ENCODE data around the gene ADARB2. TPM values are rescaled to one million over a fixed set of nuclear protein-coding genes. Genes with fewer than 3 reads are reported as not detected.

The ADARB2 gene
- total and polyA plus RNA-seq, 2 donors (not counting 1 experiment from before 2014, with no cell fraction given): not detected

GRCh38 chr10:1485357-1485756 is 252.0 kb downstream of the ADARB2 start:
- Histone ChIP-seq H3K9ac (ENCODE audit: insufficient read depth, low read length) (no peak overlapping the region), H3K4me3 (replicated peaks in 1 of 4; ENCODE audit: control extremely low read depth in 1 of 4, insufficient read depth in 1 of 4, low read depth in 3 of 4, low read length in 4 of 4) (no peak overlapping the region), H2AFZ (ENCODE audit: low read length) (no peak overlapping the region), H3K4me1 (ENCODE audit: control insufficient read depth, extremely low read depth, insufficient read depth, low read length) (no peaks in the 10 kb centered on the region), H3K36me3 (ENCODE audit: control insufficient read depth, insufficient read depth, low read length) (no peaks in the 10 kb centered on the region), H3K79me2 (ENCODE audit: control insufficient read depth, insufficient read depth, low read length) (no peaks in the 10 kb centered on the region), H3K27ac (ENCODE audit: insufficient read depth, low read length) (no peak overlapping the region), H4K20me1 (ENCODE audit: control insufficient read depth, extremely low read depth, insufficient read depth, low read length) (no peaks in the 10 kb centered on the region), H3K27me3 (ENCODE audit: control insufficient read depth, insufficient read depth, low read length) (no peaks in the 10 kb centered on the region), H3K9me3 (ENCODE audit: control insufficient read depth, insufficient read depth, low read depth, low read length) (no peaks in the 10 kb centered on the region), H3K4me2 (ENCODE audit: extremely low read depth, insufficient read depth, low read length) (no peak overlapping the region)
- TF ChIP-seq CTCF (conservative IDR thresholded peaks at IDR 0.05 in 1 of 2, IDR thresholded peaks at IDR 0.05 in 1 of 2; ENCODE audit: low read depth in 1 of 2, low read length in 2 of 2) (no peak), EZH2 (IDR thresholded peaks at IDR 0.05; ENCODE audit: low read length, missing control alignments) (no peak)
- no peak for DNase-seq (ENCODE audit: low read depth in 2 of 2)

GRCh38 chr10:1483826-1484225 is 253.5 kb downstream of the ADARB2 start:
- Histone ChIP-seq H3K4me2 (ENCODE audit: extremely low read depth, insufficient read depth, low read length) (no peak overlapping the region), H3K9me3 (ENCODE audit: control insufficient read depth, insufficient read depth, low read depth, low read length) (no peaks in the 10 kb centered on the region), H3K36me3 (ENCODE audit: control insufficient read depth, insufficient read depth, low read length) (no peaks in the 10 kb centered on the region), H3K4me1 (ENCODE audit: control insufficient read depth, extremely low read depth, insufficient read depth, low read length) (no peaks in the 10 kb centered on the region), H3K79me2 (ENCODE audit: control insufficient read depth, insufficient read depth, low read length) (no peaks in the 10 kb centered on the region), H4K20me1 (ENCODE audit: control insufficient read depth, extremely low read depth, insufficient read depth, low read length) (no peaks in the 10 kb centered on the region), H2AFZ (ENCODE audit: low read length) (no peak overlapping the region), H3K9ac (ENCODE audit: insufficient read depth, low read length) (no peak overlapping the region), H3K27me3 (ENCODE audit: control insufficient read depth, insufficient read depth, low read length) (no peaks in the 10 kb centered on the region), H3K4me3 (replicated peaks in 1 of 4; ENCODE audit: control extremely low read depth in 1 of 4, insufficient read depth in 1 of 4, low read depth in 3 of 4, low read length in 4 of 4) (no peak overlapping the region), H3K27ac (ENCODE audit: insufficient read depth, low read length) (no peak overlapping the region)
- TF ChIP-seq EZH2 (IDR thresholded peaks at IDR 0.05; ENCODE audit: low read length, missing control alignments) (no peak), CTCF (conservative IDR thresholded peaks at IDR 0.05 in 1 of 2, IDR thresholded peaks at IDR 0.05 in 1 of 2; ENCODE audit: low read depth in 1 of 2, low read length in 2 of 2) (no peak)
- DNase-seq (ENCODE audit: low read depth in 2 of 2): no peak

- Histone ChIP-seq H3K4me1 (ENCODE audit: control insufficient read depth, extremely low read depth, insufficient read depth, low read length) (no peaks in the 10 kb centered on the region), H3K79me2 (ENCODE audit: control insufficient read depth, insufficient read depth, low read length) (no peaks in the 10 kb centered on the region), H3K27ac (ENCODE audit: insufficient read depth, low read length) (no peak overlapping the region), H3K27me3 (ENCODE audit: control insufficient read depth, insufficient read depth, low read length) (no peaks in the 10 kb centered on the region), H3K4me2 (ENCODE audit: extremely low read depth, insufficient read depth, low read length) (no peak overlapping the region), H2AFZ (ENCODE audit: low read length) (no peak overlapping the region), H3K9ac (ENCODE audit: insufficient read depth, low read length) (no peak overlapping the region), H3K4me3 (replicated peaks in 1 of 4; ENCODE audit: control extremely low read depth in 1 of 4, insufficient read depth in 1 of 4, low read depth in 3 of 4, low read length in 4 of 4) (no peak overlapping the region), H3K9me3 (ENCODE audit: control insufficient read depth, insufficient read depth, low read depth, low read length) (no peaks in the 10 kb centered on the region), H4K20me1 (ENCODE audit: control insufficient read depth, extremely low read depth, insufficient read depth, low read length) (no peaks in the 10 kb centered on the region), H3K36me3 (ENCODE audit: control insufficient read depth, insufficient read depth, low read length) (no peaks in the 10 kb centered on the region)
- no peak for DNase-seq (ENCODE audit: low read depth in 2 of 2)
- TF ChIP-seq CTCF (conservative IDR thresholded peaks at IDR 0.05 in 1 of 2, IDR thresholded peaks at IDR 0.05 in 1 of 2; ENCODE audit: low read depth in 1 of 2, low read length in 2 of 2) (no peak), EZH2 (IDR thresholded peaks at IDR 0.05; ENCODE audit: low read length, missing control alignments) (no peak)
These were observed 254.1 kb downstream of the ADARB2 start for GRCh38 chr10:1483246-1483645.
